ENCODE measurements around the gene C10orf105.

C10orf105 gene

DNA sequence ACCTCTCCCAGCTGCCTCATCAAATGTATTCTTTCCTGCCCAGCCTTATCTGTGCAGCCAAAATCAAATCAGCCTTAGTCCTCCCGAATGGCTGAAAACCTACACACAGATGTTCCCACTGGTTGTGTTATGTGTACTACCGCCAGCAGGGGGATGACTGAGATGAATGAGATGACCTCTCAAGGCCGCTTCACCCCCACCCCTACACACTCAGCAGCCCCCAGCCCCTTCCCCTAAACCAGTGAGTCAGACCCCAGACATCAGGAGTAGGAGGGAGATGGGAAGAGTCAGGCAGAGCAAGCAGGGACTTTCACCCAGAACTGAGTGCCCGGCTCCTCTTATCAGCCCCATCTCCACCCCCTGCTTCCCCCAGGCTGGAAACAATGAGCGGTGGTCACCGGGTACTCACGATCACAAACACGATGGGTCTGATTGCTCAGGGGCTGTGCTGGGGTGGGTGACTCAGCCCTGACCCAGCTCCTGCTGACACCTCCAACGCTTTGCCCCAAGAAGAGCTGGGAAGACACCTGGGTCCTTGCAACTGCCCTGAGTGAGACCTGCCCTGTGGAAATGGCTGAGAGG, 6.5 kb upstream of the C10orf105 start:
- WGBS (ENCODE audit: extremely low coverage, insufficient coverage, insufficient read length), result no CpG with 5 or more reads among the region's 9 CpGs
- H3K18ac ChIP-seq (ENCODE audit: low read length), result no peak overlapping the region

GRCh38 chr10:71725249-71725648, 5.7 kb upstream of the C10orf105 start:
- no peak overlapping the region for H4K8ac ChIP-seq (ENCODE audit: low read depth, low read length)
- no peak overlapping the region for H3K18ac ChIP-seq (ENCODE audit: low read length)
- H3K79me2 ChIP-seq (ENCODE audit: control insufficient read depth, insufficient read depth, low read length, poor library complexity), result no peaks in the 10 kb centered on the region
- no peaks in the 10 kb centered on the region for H3K36me3 ChIP-seq (ENCODE audit: control insufficient read depth in 1 of 2, insufficient read depth in 2 of 2, low read length in 2 of 2)
- peaks cover 6 to 7% of the 10 kb centered on the region in 2 experiments for H3K4me1 ChIP-seq (ENCODE audit: control insufficient read depth in 1 of 2, insufficient read depth in 2 of 2, low read length in 2 of 2)
- no peak overlapping the region for H3K9ac ChIP-seq (ENCODE audit: low read length)
- no peak overlapping the region for H2BK5ac ChIP-seq (ENCODE audit: low read depth, low read length, poor library complexity)
- H3K27ac ChIP-seq (ENCODE audit: low read depth, low read length), result no peak overlapping the region
- H3K9me3 ChIP-seq (ENCODE audit: insufficient read depth, low read depth, low read length), result no peaks in the 10 kb centered on the region
- no peak overlapping the region for H3K4ac ChIP-seq (ENCODE audit: low read depth, low read length)
- no CpG with 5 or more reads among the region's 14 CpGs for WGBS (ENCODE audit: extremely low coverage, insufficient coverage, insufficient read length)
- H3K79me1 ChIP-seq (ENCODE audit: low read length), result no peaks in the 10 kb centered on the region
- no peak overlapping the region for H2AK5ac ChIP-seq (ENCODE audit: low read length)
- H2BK12ac ChIP-seq (ENCODE audit: low read length), result no peak overlapping the region
- H2AFZ ChIP-seq (ENCODE audit: insufficient read depth, low read length, poor library complexity), result no peak overlapping the region
- H2BK120ac ChIP-seq (ENCODE audit: insufficient read depth, low read length, poor library complexity), result no peak overlapping the region
- H3K4me3 ChIP-seq (ENCODE audit: low read depth, low read length), result no peak overlapping the region
- H4K91ac ChIP-seq (ENCODE audit: low read depth, low read length), result no peak overlapping the region
- H4K12ac ChIP-seq (ENCODE audit: low read depth, low read length), result no peak overlapping the region
- H3K23ac ChIP-seq (ENCODE audit: low read length), result no peak overlapping the region
- no peak overlapping the region for H3K4me2 ChIP-seq (ENCODE audit: low read length)
- H3K14ac ChIP-seq (ENCODE audit: low read length), result no peak overlapping the region
- H3K27me3 ChIP-seq (ENCODE audit: insufficient read depth, low read length), result no peaks in the 10 kb centered on the region
- DNase-seq, result no peak

More for the DNA sequence above, 6.5 kb upstream of the C10orf105 start:
- no peak overlapping the region for H2BK12ac ChIP-seq (ENCODE audit: low read length)
- H2BK5ac ChIP-seq (ENCODE audit: low read depth, low read length, poor library complexity), result no peak overlapping the region
- H2AFZ ChIP-seq (ENCODE audit: insufficient read depth, low read length, poor library complexity), result no peak overlapping the region
- H4K91ac ChIP-seq (ENCODE audit: low read depth, low read length), result no peak overlapping the region
- H4K12ac ChIP-seq (ENCODE audit: low read depth, low read length), result no peak overlapping the region
- H3K79me1 ChIP-seq (ENCODE audit: low read length), result no peaks in the 10 kb centered on the region
- H2BK120ac ChIP-seq (ENCODE audit: insufficient read depth, low read length, poor library complexity), result no peak overlapping the region
- no peak overlapping the region for H3K9ac ChIP-seq (ENCODE audit: low read length)
- H3K14ac ChIP-seq (ENCODE audit: low read length), result no peak overlapping the region
- H3K79me2 ChIP-seq (ENCODE audit: control insufficient read depth, insufficient read depth, low read length, poor library complexity), result no peaks in the 10 kb centered on the region
- no peak overlapping the region for H3K23ac ChIP-seq (ENCODE audit: low read length)
- no peaks in the 10 kb centered on the region for H3K9me3 ChIP-seq (ENCODE audit: insufficient read depth, low read depth, low read length)
- DNase-seq, result peak in 1 of 2 donors; percentile 37
- H3K36me3 ChIP-seq (ENCODE audit: control insufficient read depth in 1 of 2, insufficient read depth in 2 of 2, low read length in 2 of 2), result no peaks in the 10 kb centered on the region
- H4K8ac ChIP-seq (ENCODE audit: low read depth, low read length), result no peak overlapping the region
- no peak overlapping the region for H3K4me2 ChIP-seq (ENCODE audit: low read length)
- H3K27ac ChIP-seq (ENCODE audit: low read depth, low read length), result no peak overlapping the region
- H3K4me1 ChIP-seq (ENCODE audit: control insufficient read depth in 1 of 2, insufficient read depth in 2 of 2, low read length in 2 of 2), result peaks cover 6 to 7% of the 10 kb centered on the region in 2 experiments
- H3K4ac ChIP-seq (ENCODE audit: low read depth, low read length), result no peak overlapping the region
- H3K4me3 ChIP-seq (ENCODE audit: low read depth, low read length), result no peak overlapping the region
- H3K27me3 ChIP-seq (ENCODE audit: insufficient read depth, low read length), result no peaks in the 10 kb centered on the region
- no peak overlapping the region for H2AK5ac ChIP-seq (ENCODE audit: low read length)

DNA sequence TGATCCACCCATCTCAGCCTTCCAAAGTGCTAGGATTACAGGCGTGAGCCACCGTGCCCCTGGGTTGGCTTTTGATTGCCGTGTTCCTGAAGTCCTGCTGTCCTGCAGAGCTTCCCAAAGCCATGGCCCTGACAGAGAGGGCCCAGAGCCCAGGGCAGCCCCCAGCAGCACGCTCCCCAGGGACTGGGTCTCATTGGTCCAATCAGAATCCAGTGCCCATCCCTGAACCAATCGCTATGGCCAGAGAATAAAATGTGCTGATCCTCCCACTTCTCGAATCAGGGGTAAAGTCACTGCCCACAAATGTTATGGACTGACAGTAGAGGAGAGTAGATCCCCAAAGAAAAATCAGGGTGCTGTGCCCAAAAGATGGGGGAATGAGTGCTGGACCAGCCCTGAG, 5.0 kb upstream of the C10orf105 start:
- H3K36me3 ChIP-seq (ENCODE audit: control insufficient read depth in 1 of 2, insufficient read depth in 2 of 2, low read length in 2 of 2), result no peaks in the 10 kb centered on the region
- no peak overlapping the region for H2AK5ac ChIP-seq (ENCODE audit: low read length)
- peaks cover 6 to 7% of the 10 kb centered on the region in 2 experiments for H3K4me1 ChIP-seq (ENCODE audit: control insufficient read depth in 1 of 2, insufficient read depth in 2 of 2, low read length in 2 of 2)
- no peak overlapping the region for H3K4ac ChIP-seq (ENCODE audit: low read depth, low read length)
- WGBS (ENCODE audit: extremely low coverage, insufficient coverage, insufficient read length), result no CpG with 5 or more reads among the region's 6 CpGs
- H3K27ac ChIP-seq (ENCODE audit: low read depth, low read length), result no peak overlapping the region
- no peak overlapping the region for H3K9ac ChIP-seq (ENCODE audit: low read length)
- no peaks in the 10 kb centered on the region for H3K79me1 ChIP-seq (ENCODE audit: low read length)
- H3K27me3 ChIP-seq (ENCODE audit: insufficient read depth, low read length), result no peaks in the 10 kb centered on the region
- DNase-seq, result no peak
- H3K18ac ChIP-seq (ENCODE audit: low read length), result no peak overlapping the region
- no peak overlapping the region for H4K91ac ChIP-seq (ENCODE audit: low read depth, low read length)
- no peaks in the 10 kb centered on the region for H3K79me2 ChIP-seq (ENCODE audit: control insufficient read depth, insufficient read depth, low read length, poor library complexity)
- H4K12ac ChIP-seq (ENCODE audit: low read depth, low read length), result no peak overlapping the region
- no peak overlapping the region for H2AFZ ChIP-seq (ENCODE audit: insufficient read depth, low read length, poor library complexity)
- H2BK5ac ChIP-seq (ENCODE audit: low read depth, low read length, poor library complexity), result no peak overlapping the region
- no peaks in the 10 kb centered on the region for H3K9me3 ChIP-seq (ENCODE audit: insufficient read depth, low read depth, low read length)
- H2BK120ac ChIP-seq (ENCODE audit: insufficient read depth, low read length, poor library complexity), result no peak overlapping the region
- no peak overlapping the region for H4K8ac ChIP-seq (ENCODE audit: low read depth, low read length)
- H3K4me3 ChIP-seq (ENCODE audit: low read depth, low read length), result no peak overlapping the region
- H3K23ac ChIP-seq (ENCODE audit: low read length), result no peak overlapping the region
- H3K14ac ChIP-seq (ENCODE audit: low read length), result no peak overlapping the region
- no peak overlapping the region for H2BK12ac ChIP-seq (ENCODE audit: low read length)
- H3K4me2 ChIP-seq (ENCODE audit: low read length), result no peak overlapping the region

- Histone ChIP-seq H3K4me1 (ENCODE audit: control insufficient read depth in 1 of 2, insufficient read depth in 2 of 2, low read length in 2 of 2) (peaks cover 6 to 7% of the 10 kb centered on the region in 2 experiments), H4K12ac (ENCODE audit: low read depth, low read length) (no peak overlapping the region), H2AK5ac (ENCODE audit: low read length) (no peak overlapping the region), H3K79me1 (ENCODE audit: low read length) (no peaks in the 10 kb centered on the region), H3K27ac (ENCODE audit: low read depth, low read length) (no peak overlapping the region), H2BK120ac (ENCODE audit: insufficient read depth, low read length, poor library complexity) (no peak overlapping the region), H3K14ac (ENCODE audit: low read length) (no peak overlapping the region), H4K8ac (ENCODE audit: low read depth, low read length) (no peak overlapping the region), H3K36me3 (ENCODE audit: control insufficient read depth in 1 of 2, insufficient read depth in 2 of 2, low read length in 2 of 2) (no peaks in the 10 kb centered on the region), H3K27me3 (ENCODE audit: insufficient read depth, low read length) (no peaks in the 10 kb centered on the region), H3K79me2 (ENCODE audit: control insufficient read depth, insufficient read depth, low read length, poor library complexity) (no peaks in the 10 kb centered on the region), H3K4me3 (ENCODE audit: low read depth, low read length) (no peak overlapping the region), H3K23ac (ENCODE audit: low read length) (no peak overlapping the region), H3K9me3 (ENCODE audit: insufficient read depth, low read depth, low read length) (no peaks in the 10 kb centered on the region), H3K4me2 (ENCODE audit: low read length) (no peak overlapping the region), H4K91ac (ENCODE audit: low read depth, low read length) (no peak overlapping the region), H3K4ac (ENCODE audit: low read depth, low read length) (no peak overlapping the region), H3K18ac (ENCODE audit: low read length) (no peak overlapping the region), H2AFZ (ENCODE audit: insufficient read depth, low read length, poor library complexity) (no peak overlapping the region), H2BK5ac (ENCODE audit: low read depth, low read length, poor library complexity) (no peak overlapping the region), H3K9ac (ENCODE audit: low read length) (no peak overlapping the region), H2BK12ac (ENCODE audit: low read length) (no peak overlapping the region)
- WGBS (ENCODE audit: extremely low coverage, insufficient coverage, insufficient read length), result no CpG with 5 or more reads among the region's 11 CpGs
- no peak for DNase-seq
Observed at GRCh38 chr10:71723311-71723710, 3.7 kb upstream of the C10orf105 start.
